Subcutaneous adipose tissue (tissue), 4 donors: ENCODE data around the gene GALNT14. TPM values are rescaled to one million over a fixed set of nuclear protein-coding genes. Genes with fewer than 3 reads are reported as not detected.

Source experiments
- total RNA-seq, 4 donors: library from RNA; depleted of rRNA; stranded (reverse); fragments of >200 nt; gene quantifications; one replicate each; pipeline ENCODE4 v1.1.0, GENCODE V29; 2016
- TF ChIP-seq, protein P1 (sequence below): fragments of 450-650 bp; IDR thresholded peaks from one replicate; pipeline ENCODE4 v1.5.1; 2016; ENCODE audit warnings: low read depth, mild to moderate bottlenecking, control low read depth, antibody characterized with exemption, moderate library complexity

GALNT14 gene
- total RNA-seq, 4 donors from 2014 or later, result 0.66 to 1.1 (median 0.90) TPM

DNA sequence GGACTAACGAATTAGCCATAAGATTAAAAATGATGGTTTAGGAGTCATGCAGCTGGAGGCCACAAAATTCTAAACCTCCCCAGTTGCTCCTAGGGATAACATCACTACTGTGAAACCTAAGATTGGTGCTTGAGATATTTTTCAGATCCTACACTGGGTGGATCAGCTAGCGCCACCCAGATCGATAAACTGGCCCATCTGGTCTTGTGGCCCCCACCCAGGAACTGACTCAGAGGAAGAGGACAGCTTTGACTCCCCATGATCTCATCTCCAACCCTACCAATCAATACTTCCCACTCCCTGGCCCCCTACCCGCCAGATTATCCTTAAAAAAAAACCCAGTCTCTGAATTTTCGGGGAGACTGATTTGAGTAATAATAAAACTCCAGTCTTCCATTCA, 5.5 kb downstream of the GALNT14 start:
- TF ChIP-seq, protein P1, sequence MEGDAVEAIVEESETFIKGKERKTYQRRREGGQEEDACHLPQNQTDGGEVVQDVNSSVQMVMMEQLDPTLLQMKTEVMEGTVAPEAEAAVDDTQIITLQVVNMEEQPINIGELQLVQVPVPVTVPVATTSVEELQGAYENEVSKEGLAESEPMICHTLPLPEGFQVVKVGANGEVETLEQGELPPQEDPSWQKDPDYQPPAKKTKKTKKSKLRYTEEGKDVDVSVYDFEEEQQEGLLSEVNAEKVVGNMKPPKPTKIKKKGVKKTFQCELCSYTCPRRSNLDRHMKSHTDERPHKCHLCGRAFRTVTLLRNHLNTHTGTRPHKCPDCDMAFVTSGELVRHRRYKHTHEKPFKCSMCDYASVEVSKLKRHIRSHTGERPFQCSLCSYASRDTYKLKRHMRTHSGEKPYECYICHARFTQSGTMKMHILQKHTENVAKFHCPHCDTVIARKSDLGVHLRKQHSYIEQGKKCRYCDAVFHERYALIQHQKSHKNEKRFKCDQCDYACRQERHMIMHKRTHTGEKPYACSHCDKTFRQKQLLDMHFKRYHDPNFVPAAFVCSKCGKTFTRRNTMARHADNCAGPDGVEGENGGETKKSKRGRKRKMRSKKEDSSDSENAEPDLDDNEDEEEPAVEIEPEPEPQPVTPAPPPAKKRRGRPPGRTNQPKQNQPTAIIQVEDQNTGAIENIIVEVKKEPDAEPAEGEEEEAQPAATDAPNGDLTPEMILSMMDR, result no peak

DNA sequence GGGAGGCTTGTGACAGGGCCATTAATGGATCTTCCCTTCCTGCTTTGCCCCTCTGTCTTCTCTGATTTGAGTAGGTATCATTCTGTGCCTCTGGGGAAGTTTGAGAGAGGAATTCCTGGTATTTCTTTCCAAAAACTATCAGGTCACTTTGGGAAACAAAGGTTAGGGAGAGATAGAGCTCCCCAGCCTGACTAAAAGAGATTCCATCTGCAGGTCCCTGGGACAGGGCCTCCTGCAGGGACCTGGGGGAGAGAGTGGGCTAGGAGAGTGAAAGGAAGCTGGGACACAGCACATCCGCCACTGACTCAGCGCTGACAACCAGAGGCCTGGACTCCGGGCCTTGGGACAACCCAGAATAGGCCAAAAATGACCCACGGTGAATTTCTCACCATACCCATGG, 6.4 kb downstream of the GALNT14 start:
- TF ChIP-seq, protein P1, result no peak

DNA sequence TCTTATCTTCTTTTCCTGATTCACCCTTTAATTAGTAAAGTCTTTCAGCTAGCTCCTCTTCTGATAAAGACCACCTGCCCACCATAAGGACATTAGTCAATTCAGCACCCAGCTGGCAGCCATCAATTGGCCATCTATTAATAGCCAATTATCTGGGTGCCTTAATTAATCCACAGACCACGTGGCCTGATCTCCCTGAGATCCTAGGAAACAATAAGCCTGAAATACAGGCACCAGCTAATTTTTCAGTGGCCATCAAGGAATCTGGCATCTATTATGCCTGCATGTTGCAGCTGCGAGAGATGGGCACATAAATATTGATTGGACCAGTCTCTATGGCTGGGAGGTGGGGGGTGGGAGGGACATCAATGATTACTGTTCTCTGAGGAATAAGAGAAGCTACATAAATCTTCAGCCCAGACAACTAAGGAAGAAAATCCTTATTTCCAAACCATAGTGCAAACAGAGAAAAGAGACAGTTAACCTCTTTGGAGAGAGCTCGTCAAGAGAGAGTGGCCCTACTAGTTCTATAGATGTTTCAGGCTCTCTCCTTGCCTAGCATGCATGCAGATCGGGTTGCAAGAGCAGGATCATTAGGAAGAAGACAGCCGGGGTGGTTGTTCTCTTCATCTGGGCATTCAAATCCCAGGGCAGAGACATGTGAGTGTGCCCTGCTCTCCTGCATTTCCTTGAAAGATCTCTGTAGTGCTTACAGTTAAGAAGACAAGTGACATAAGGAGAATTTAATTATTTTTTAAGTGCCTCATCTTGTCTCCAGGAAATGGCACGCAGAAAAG, 8.7 kb downstream of the GALNT14 start:
- TF ChIP-seq, protein P1, result no peak

DNA sequence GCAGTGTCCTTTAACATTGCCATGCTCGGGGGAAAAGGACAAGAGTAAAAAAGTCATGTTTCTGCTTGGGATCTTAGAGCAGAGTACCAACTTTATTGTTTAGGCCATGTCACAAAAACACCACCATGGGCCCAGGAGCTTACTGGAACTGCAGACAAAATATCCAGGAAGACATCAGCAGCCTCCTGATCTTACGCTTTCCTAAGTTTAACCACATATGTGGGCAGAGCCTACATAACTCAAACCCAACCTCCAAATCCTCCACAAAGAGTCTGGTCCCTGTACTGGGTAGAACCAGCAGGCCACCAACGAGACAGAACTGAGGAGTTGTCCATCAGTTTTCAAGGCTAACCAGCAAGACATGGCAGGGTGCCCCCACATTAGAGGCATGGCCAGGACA, 10.3 kb downstream of the GALNT14 start:
- TF ChIP-seq, protein P1, result no peak

DNA sequence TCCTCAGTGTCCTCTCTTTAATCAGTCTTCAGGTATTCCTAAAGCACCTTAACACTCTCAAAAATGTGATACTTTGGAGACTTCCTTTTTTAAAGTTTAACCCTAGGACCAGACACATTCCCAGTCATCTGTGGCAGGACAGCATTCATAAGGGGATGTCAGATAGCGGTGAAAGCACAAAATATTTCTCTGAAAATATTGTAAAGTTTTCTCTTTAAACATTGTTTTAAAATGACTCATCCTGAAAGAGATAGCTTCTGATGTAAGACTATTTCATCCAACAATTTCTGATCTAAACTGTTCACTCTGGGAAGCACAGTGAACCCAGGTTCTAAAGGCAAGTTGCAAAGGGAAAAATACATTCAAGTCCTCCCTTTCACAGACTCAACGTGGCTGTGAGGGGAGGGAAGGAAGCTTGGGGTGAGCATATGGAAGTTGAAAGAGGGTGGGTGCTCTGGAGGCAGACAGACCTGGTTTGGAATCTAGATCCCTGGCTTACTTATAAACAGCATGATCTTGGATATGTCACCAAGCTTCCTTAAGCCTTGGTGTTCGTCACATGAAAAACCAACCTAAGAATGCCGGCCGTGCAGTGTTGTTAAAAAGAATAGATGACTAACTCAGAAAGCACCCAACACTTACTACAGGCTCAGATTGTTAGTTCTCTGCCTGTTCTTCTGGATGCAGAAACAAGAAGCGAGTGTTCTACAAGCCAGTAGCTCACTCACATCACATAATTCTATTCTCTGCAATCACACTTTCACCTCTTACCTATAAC, 12.1 kb downstream of the GALNT14 start:
- TF ChIP-seq, protein P1, result no peak

DNA sequence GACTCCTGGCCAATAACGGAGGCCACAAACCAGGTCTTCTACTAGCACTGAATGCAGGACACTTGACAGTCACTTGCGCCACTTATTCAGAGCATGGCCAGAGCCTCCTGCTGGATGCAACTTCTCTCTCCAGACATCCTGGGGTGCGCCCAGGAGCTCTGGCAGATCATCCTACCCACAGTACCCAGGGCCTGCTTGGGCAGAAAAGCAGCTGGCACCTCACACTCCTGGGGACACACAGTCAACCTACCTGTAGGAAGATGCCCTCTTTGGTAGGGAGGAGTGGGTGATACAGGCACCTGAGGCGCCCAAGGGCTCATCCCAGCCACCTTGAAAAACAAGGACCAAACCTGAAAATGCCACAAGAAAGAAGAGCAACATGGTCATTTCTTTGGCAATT, 13.3 kb downstream of the GALNT14 start:
- TF ChIP-seq, protein P1, result no peak

DNA sequence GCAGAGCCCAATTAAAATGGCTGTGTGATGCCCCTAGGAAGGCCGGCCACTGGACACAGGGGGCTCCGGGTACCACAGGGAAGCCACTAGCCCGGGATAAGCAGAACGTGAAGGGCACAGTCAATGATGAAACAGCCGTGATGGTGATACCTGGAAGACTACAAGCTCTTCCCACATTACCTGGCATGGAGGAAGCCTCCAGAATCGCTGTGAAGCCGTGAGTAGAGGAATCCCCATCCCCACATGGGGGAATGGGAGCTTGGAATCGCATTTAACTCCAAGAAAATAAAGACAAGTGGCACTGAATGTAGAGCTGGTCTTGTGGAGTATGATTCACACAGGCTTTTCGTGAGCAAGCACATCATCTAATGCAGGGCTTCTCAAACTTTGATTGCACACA, 16.1 kb downstream of the GALNT14 start:
- TF ChIP-seq, protein P1, result no peak
